Kidney epithelial cell (primary cell): Measurements from ENCODE around the gene RGSL1. TPM values are rescaled to one million over a fixed set of nuclear protein-coding genes. Genes with fewer than 3 reads are reported as not detected.

Experiments used
- DNase-seq: peaks from one replicate; pipeline ENCODE4 v3.0.0-alpha.2; 2010; ENCODE audit warnings: low read depth
- H3K27me3 ChIP-seq: 2 replicates; pipeline ENCODE4 v1.6.0; 2011; ENCODE audit warnings: low read length; ENCODE audit not compliant: control insufficient read depth, insufficient read depth
- H3K36me3 ChIP-seq: 2 replicates; pipeline ENCODE4 v1.5.1; 2011; ENCODE audit warnings: low read length; ENCODE audit not compliant: control insufficient read depth, insufficient read depth
- H3K4me3 ChIP-seq: 2 replicates; pipeline ENCODE4 v1.5.1; 2011; ENCODE audit warnings: low read depth, mild to moderate bottlenecking, control low read depth, low read length
- total RNA-seq: library from RNA; depleted of rRNA; stranded (reverse); fragments of >200 nt; gene quantifications from 2 replicates; pipeline ENCODE4 v1.2.3, GENCODE V29; 2015
- TF ChIP-seq, protein P1 (sequence below): IDR thresholded peaks from 2 replicates; pipeline ENCODE4 v1.5.1; 2011; ENCODE audit warnings: mild to moderate bottlenecking, moderate library complexity, low read length, control low read depth, inconsistent platforms; ENCODE audit not compliant: insufficient read depth, poor library complexity, severe bottlenecking

Gene RGSL1
- total RNA-seq, result not detected in 2 replicates

DNA sequence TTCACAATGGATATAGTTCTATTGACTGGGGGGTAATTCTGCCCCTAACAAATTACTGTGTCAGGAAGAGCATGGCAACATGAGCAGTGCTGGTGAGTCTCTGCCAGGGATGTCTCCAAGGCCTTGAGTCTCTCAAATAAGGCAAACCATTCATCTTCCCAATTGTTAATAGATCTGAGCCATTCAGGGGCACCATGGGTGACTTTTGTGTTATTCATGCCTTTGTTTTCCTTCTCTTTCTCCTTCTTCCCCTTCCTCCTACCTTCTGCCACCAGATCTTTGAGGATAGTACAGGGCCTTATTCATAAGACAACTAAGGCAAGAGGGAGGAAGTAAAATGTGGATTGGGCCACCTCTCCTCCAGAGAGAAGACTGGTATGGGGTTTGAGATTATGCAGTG, at the start of gene RGSL1:
TSS of gene RGSL1 (plus strand) at position 60 of the 400 bp plus-strand sequence. CDS start at position 80, 20 bp downstream.
- no peaks in the 10 kb centered on the region for H3K36me3 ChIP-seq
- no peak within 1 kb of the TSS for H3K4me3 ChIP-seq
- DNase-seq, result no peak
- TF ChIP-seq, protein P1, sequence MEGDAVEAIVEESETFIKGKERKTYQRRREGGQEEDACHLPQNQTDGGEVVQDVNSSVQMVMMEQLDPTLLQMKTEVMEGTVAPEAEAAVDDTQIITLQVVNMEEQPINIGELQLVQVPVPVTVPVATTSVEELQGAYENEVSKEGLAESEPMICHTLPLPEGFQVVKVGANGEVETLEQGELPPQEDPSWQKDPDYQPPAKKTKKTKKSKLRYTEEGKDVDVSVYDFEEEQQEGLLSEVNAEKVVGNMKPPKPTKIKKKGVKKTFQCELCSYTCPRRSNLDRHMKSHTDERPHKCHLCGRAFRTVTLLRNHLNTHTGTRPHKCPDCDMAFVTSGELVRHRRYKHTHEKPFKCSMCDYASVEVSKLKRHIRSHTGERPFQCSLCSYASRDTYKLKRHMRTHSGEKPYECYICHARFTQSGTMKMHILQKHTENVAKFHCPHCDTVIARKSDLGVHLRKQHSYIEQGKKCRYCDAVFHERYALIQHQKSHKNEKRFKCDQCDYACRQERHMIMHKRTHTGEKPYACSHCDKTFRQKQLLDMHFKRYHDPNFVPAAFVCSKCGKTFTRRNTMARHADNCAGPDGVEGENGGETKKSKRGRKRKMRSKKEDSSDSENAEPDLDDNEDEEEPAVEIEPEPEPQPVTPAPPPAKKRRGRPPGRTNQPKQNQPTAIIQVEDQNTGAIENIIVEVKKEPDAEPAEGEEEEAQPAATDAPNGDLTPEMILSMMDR, result no peak
- H3K27me3 ChIP-seq, result no peaks in the 10 kb centered on the region

DNA sequence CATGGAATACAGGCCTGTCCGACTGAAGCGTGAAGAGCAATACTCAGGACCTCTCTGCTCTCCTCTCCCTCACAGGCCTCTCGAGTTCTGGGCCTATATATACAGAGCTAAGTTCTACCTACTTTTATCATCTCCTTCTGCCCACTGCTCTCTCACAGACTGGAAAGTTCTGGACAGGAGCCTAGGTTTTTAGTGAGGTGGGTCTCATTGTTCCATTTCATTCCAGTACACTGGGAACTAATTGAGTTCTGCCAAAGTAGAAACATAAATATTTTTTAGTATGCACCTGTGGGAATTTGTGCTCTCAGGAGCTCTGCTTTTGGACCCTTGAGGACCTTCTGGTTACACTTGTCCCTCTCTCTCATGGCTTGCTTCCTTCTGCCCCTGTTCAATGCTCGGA, 49.4 kb upstream of the RGSL1 start, which contains the start of gene TEDDM1:
TSS of gene TEDDM1 (minus strand) at position 101 of the 400 bp plus-strand sequence. CDS start 182 bp downstream, outside the sequence.
- TF ChIP-seq, protein P1, result no peak
- no peaks in the 10 kb centered on the region for H3K36me3 ChIP-seq
- H3K27me3 ChIP-seq, result no peaks in the 10 kb centered on the region
- DNase-seq, result no peak
- H3K4me3 ChIP-seq, result no peak within 1 kb of the TSS

DNA sequence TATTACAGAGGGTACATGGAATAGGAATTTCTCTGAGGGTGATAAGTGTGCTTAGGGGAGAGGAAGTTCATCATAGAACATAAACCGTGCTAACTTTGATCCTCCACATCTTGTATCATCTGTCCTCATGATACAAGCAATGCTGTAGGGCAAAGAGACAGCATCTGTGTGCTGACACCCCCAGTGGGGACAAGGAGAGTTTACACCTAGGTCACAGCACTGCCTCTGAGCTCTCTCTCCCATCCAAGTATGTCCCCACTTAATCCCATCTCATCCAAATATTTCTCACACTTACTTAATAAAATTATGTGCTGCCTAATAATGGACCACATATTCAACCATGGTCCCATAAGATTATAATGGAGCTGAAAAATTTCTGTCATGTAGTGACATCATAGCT, 45.2 kb upstream of the RGSL1 start:
- Histone ChIP-seq H3K27me3 (no peaks in the 10 kb centered on the region), H3K4me3 (no peak overlapping the region), H3K36me3 (no peaks in the 10 kb centered on the region)
- DNase-seq, result no peak
- TF ChIP-seq, protein P1, result no peak

DNA sequence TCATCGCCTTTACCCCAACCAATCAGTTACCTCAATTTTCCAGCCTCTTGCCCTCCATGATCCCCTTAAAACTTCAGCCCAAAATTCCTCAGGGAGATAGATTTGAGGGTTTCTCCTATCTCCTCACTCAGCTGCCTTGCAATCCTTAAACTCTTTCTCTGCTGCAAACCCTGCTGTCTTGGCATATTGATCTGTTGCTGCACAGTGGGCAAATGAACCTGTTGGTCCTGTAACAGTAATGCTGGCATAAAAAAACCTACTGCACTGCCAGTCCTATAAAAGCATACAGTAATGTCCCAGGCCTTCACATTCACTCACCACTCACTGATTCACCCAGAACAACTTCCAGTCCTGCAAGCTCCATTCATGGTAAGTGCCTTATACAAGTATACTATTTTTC, 44.4 kb upstream of the RGSL1 start:
- no peak overlapping the region for H3K4me3 ChIP-seq
- no peak for DNase-seq
- H3K36me3 ChIP-seq, result no peaks in the 10 kb centered on the region
- TF ChIP-seq, protein P1, result no peak
- no peaks in the 10 kb centered on the region for H3K27me3 ChIP-seq

DNA sequence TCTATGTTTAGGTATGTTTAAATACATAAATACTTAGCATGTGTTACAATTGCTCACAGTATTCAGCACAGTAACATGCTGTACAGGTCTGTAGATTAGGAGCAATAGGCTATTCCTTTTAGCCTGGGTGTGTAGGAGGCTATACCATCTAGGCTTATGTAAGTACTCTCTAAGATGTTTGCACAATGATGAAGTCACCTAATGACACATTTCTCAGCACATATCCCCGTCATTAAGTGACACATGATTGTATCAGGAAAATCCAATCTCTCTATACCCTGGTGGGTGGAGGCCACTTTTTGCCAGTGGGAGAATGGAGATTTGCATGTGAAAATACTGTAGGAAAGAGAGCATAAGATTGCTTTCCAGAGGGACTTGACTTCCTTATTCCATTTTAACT, 43.9 kb upstream of the RGSL1 start:
- Histone ChIP-seq H3K36me3 (no peaks in the 10 kb centered on the region), H3K4me3 (no peak overlapping the region), H3K27me3 (no peaks in the 10 kb centered on the region)
- TF ChIP-seq, protein P1, result no peak
- DNase-seq, result no peak

DNA sequence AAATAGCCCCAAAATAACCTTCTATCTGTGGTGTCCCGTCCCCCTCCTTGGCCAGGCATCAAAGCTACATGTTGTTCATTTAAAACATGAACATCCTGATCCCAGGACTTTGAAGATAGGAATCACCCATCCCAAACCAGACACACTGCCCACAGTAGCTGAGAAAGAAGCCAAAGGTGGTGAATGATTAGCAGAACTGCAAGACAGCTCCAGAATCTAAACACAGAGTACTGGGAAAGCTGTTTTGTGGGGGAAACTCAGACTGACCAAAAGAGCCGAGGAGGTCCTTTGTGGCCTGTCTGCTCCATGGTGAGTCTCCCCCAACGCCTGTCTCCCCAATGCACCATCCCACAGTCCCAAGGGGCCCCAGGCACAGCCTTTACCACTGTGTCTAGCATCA, 42.2 kb upstream of the RGSL1 start:
- no peak overlapping the region for H3K4me3 ChIP-seq
- no peak for DNase-seq
- no peaks in the 10 kb centered on the region for H3K27me3 ChIP-seq
- TF ChIP-seq, protein P1, result no peak
- H3K36me3 ChIP-seq, result no peaks in the 10 kb centered on the region
